GM19397 (cell line): ENCODE data around the gene CCDC171.

Source experiments
- ATAC-seq: cut with Tn5 transposase; IDR thresholded peaks from one replicate; pipeline ENCODE4 v1.9.1; 2021; ENCODE audit warnings: mild to moderate bottlenecking, moderate library complexity; ENCODE audit not compliant: unreplicated experiment

CCDC171 gene

GRCh38 chr9:15867334-15867733, 314.5 kb downstream of the CCDC171 start:
- no peak for ATAC-seq

- ATAC-seq, result no peak
Observed at GRCh38 chr9:15867988-15868387, 315.1 kb downstream of the CCDC171 start.

- ATAC-seq, result no peak
Observed at GRCh38 chr9:15873573-15874177, 320.8 kb downstream of the CCDC171 start.

- no peak for ATAC-seq
Observed at GRCh38 chr9:15882328-15882727, 329.5 kb downstream of the CCDC171 start.

- ATAC-seq, result no peak
Observed at GRCh38 chr9:15882883-15883282, 330.0 kb downstream of the CCDC171 start.

GRCh38 chr9:15885464-15885863, 332.6 kb downstream of the CCDC171 start:
- no peak for ATAC-seq

- ATAC-seq, result no peak
Observed at GRCh38 chr9:15889555-15889954, 336.7 kb downstream of the CCDC171 start.

- ATAC-seq, result no peak
Observed at GRCh38 chr9:15901572-15901971, 348.7 kb downstream of the CCDC171 start.

GRCh38 chr9:15909297-15909696, 356.5 kb downstream of the CCDC171 start:
- ATAC-seq, result no peak

GRCh38 chr9:15915711-15916110, 362.9 kb downstream of the CCDC171 start:
- no peak for ATAC-seq

GRCh38 chr9:15927161-15927560, 374.3 kb downstream of the CCDC171 start:
- no peak for ATAC-seq

- ATAC-seq, result no peak
Observed at GRCh38 chr9:15935661-15936305, 382.9 kb downstream of the CCDC171 start.

- no peak for ATAC-seq
Observed at GRCh38 chr9:15936306-15936921, 383.6 kb downstream of the CCDC171 start.

- no peak for ATAC-seq
Observed at GRCh38 chr9:15942831-15943424, 390.1 kb downstream of the CCDC171 start.

- no peak for ATAC-seq
Observed at GRCh38 chr9:15944341-15944740, 391.5 kb downstream of the CCDC171 start.

- ATAC-seq, result no peak
Observed at GRCh38 chr9:15959663-15960062, 406.8 kb downstream of the CCDC171 start.

GRCh38 chr9:15961217-15961616, 408.4 kb downstream of the CCDC171 start:
- ATAC-seq, result no peak

- no peak for ATAC-seq
Observed at GRCh38 chr9:15965246-15965745, 412.5 kb downstream of the CCDC171 start.

GRCh38 chr9:15966471-15966870, 413.6 kb downstream of the CCDC171 start:
- no peak for ATAC-seq

- no peak for ATAC-seq
Observed at GRCh38 chr9:15967068-15967467, 414.2 kb downstream of the CCDC171 start.

GRCh38 chr9:15972760-15973159, 419.9 kb downstream of the CCDC171 start:
- no peak for ATAC-seq
